ENCODE measurements around the gene GSTM2. TPM values are rescaled to one million over a fixed set of nuclear protein-coding genes. Genes with fewer than 3 reads are reported as not detected.

Gene GSTM2
- total and polyA plus RNA-seq, 2 donors (not counting 3 experiments of a cell fraction or from before 2014, with no cell fraction given) = 21.5 to 23.6 TPM

GRCh38 chr1:109639841-109640184 is 28.0 kb upstream of the GSTM2 start:
- no TSS peak for BruUV-seq (replicated peaks)
- TF ChIP-seq POLR2AphosphoS5 (IDR thresholded peaks at IDR 0.05; ENCODE audit: insufficient read depth, low read depth, low read length) (no peak), MYC (IDR thresholded peaks at IDR 0.05; ENCODE audit: low read depth, low read length) (no peak), CTCF (IDR thresholded peaks at IDR 0.05; ENCODE audit: extremely low read depth in 1 of 2, insufficient read depth in 1 of 2, low read depth in 1 of 2, low read length in 2 of 2) (no peak), MAX (IDR thresholded peaks at IDR 0.05; ENCODE audit: insufficient read depth, insufficient read length) (no peak)
- Histone ChIP-seq H3K9ac (replicated peaks; ENCODE audit: extremely low read depth, insufficient read depth, low read length) (no peak overlapping the region), H3K4me1 (ENCODE audit: control insufficient read depth, extremely low read depth, insufficient read depth, low read length) (no peaks in the 10 kb centered on the region), H2AFZ (ENCODE audit: low read depth, low read length) (no peak overlapping the region), H3K9me1 (replicated peaks; ENCODE audit: control insufficient read depth, extremely low read depth, insufficient read depth, low read length) (no peaks in the 10 kb centered on the region), H3K36me3 (ENCODE audit: control insufficient read depth in 2 of 2, extremely low read depth in 1 of 2, insufficient read depth in 2 of 2, low read length in 2 of 2) (no peaks in the 10 kb centered on the region), H4K20me1 (replicated peaks; ENCODE audit: control insufficient read depth, extremely low read depth, insufficient read depth, low read length) (no peaks in the 10 kb centered on the region), H3K79me2 (ENCODE audit: control insufficient read depth, insufficient read depth, low read length) (no peaks in the 10 kb centered on the region), H3K4me3 (replicated peaks in 1 of 3; ENCODE audit: insufficient read depth in 1 of 3, low read depth in 1 of 3, low read length in 3 of 3) (no peak overlapping the region), H3K9me3 (replicated peaks; ENCODE audit: control insufficient read depth, insufficient read depth, low read length) (no peaks in the 10 kb centered on the region), H3K27me3 (ENCODE audit: control insufficient read depth in 2 of 2, insufficient read depth in 2 of 2, low read length in 2 of 2) (no peaks in the 10 kb centered on the region), H3K4me2 (ENCODE audit: insufficient read depth, low read length) (no peak overlapping the region), H3K27ac (ENCODE audit: insufficient read depth, low read depth, low read length) (no peak overlapping the region)
- POLR2A ChIA-PET = interaction anchor here (1.0 to 1.4 kb wide), 5 partner anchors 92 to 345 kb away, joined by 4 to 7 read pairs (median 5); partner anchors contain the start of genes AHCYL1 and GNAI3
- no peak for DNase-seq (ENCODE audit: low read depth, low spot score)
- dilution Hi-C loops (cut with MboI; ENCODE audit: extremely low pct_ligation_motif_present, low sequenced_read_pairs) = no loop called here
- no peak for FAIRE-seq
- intact Hi-C loops (cut with micrococcal nuclease) = loop anchor here (1.0 to 5.0 kb wide), 2 partner anchors 94 to 143 kb away; no protein-coding TSS in a partner anchor
- CTCF ChIA-PET = interaction anchor here (0.5 to 15.2 kb wide), 70 partner anchors 10 to 466 kb away, joined by 3 to 565 read pairs (median 6); partner anchors contain the start of genes AHCYL1, AMPD2, EPS8L3 and GNAI3
